ENCODE measurements around the gene SMC6.

The SMC6 gene, protein sequence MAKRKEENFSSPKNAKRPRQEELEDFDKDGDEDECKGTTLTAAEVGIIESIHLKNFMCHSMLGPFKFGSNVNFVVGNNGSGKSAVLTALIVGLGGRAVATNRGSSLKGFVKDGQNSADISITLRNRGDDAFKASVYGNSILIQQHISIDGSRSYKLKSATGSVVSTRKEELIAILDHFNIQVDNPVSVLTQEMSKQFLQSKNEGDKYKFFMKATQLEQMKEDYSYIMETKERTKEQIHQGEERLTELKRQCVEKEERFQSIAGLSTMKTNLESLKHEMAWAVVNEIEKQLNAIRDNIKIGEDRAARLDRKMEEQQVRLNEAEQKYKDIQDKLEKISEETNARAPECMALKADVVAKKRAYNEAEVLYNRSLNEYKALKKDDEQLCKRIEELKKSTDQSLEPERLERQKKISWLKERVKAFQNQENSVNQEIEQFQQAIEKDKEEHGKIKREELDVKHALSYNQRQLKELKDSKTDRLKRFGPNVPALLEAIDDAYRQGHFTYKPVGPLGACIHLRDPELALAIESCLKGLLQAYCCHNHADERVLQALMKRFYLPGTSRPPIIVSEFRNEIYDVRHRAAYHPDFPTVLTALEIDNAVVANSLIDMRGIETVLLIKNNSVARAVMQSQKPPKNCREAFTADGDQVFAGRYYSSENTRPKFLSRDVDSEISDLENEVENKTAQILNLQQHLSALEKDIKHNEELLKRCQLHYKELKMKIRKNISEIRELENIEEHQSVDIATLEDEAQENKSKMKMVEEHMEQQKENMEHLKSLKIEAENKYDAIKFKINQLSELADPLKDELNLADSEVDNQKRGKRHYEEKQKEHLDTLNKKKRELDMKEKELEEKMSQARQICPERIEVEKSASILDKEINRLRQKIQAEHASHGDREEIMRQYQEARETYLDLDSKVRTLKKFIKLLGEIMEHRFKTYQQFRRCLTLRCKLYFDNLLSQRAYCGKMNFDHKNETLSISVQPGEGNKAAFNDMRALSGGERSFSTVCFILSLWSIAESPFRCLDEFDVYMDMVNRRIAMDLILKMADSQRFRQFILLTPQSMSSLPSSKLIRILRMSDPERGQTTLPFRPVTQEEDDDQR

DNA sequence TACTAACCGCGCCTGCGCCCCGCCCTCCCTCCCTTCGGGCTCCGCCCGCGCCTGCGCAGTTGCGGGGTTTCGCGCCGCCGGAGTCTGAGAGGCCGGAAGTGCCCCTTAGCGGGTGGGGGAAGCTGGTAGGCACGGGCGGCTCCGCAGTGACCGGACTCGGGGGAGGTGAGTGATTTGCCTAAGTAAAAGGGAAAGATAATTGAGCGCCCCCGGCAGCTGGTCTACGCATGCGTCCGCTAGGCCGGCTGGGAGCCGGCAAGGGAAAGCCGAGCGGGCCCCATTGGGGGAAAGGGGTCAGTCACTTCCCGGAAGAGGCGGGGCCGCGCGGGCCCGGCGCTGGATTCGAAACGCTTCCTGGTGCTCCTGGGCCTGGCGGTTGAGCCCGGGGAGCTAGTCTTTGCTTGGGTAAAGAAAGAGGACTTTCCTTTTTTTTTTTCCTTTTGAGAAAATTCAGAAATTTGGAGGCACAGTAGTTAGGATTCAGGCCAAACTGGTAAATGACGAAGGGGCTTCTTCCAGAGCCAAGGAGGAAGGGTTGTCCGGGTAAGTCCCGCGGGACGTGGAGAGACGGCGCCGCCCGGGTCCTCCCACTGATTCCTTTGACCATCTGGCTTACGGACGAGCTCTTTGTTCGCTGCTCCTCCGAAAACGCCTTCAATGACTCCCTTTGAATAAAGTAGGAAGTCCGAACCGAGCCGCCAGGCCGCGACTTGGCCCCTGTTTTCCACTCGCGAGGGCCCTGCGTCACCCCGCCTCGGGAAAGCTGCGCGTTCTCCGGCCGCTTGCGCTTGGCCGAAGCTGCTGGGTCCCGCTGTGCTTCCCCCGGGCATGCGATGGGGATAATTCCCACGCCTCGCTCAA lies at the start of gene SMC6, which contains the start of gene GEN1:
Gene SMC6, minus strand, starts transcription at position 8 of the 861 bp plus-strand sequence. CDS start 7,864 bp downstream, outside the sequence.
Gene GEN1, plus strand, starts transcription at position 336 of the 861 bp plus-strand sequence. CDS start 5,806 bp downstream, outside the sequence.
- Histone ChIP-seq H3K27ac (ENCODE audit: low read length) (peak within 1 kb of the TSS; percentile 87), H3K4me1 (ENCODE audit: control insufficient read depth in 1 of 2, insufficient read depth in 2 of 2, low read length in 2 of 2) (peaks cover 0 to 16% of the 10 kb centered on the region in 2 donors), H3K4me3 (ENCODE audit: low read depth in 1 of 2, low read length in 2 of 2) (peak within 1 kb of the TSS; percentile 60 to 92), H3K27me3 (ENCODE audit: low read depth, low read length) (no peaks in the 10 kb centered on the region), H3K36me3 (ENCODE audit: control insufficient read depth in 1 of 2, insufficient read depth in 2 of 2, low read length in 2 of 2) (no peaks in the 10 kb centered on the region), H3K9me3 (ENCODE audit: control insufficient read depth in 1 of 2, low read length in 2 of 2) (no peaks in the 10 kb centered on the region)

DNA sequence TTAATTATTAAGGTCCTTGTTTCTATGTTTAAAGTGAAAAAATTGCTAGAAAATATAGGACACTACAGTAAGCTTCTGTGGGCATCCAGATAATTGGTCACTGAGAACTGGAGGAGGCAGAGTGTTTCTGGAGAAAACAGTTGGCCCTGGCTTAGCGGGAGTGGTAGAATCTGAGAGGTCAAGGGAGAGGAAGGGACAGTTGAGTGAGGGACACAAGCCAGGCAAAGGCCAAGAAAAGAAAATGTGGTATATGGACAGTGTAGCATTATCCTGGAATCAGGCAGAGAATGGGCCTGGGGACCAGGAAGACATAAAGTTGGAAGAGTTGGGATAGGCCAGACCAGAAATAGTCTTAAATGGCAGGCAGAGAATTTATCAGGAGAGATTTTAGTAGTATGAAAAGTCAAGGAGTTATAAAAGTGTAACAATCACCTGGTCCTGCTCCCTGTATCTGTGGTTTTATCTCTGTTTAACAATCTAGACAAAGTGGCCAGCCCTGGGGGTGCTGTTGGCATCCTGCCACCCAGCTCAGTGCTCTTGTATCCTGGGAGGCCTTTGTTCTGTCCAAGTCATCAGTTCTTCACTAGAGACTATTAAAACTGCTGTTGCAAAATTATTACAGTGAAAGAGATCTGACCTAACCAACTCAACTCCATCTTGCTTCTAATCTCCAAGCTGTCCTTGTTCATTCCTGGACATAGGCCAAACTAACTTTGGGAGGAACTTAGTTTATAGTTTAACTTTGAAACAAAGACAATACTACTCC lies 47.3 kb upstream of the SMC6 start:
- Histone ChIP-seq H3K27ac (ENCODE audit: low read length) (no peak overlapping the region), H3K4me1 (ENCODE audit: control insufficient read depth in 1 of 2, insufficient read depth in 2 of 2, low read length in 2 of 2) (no peaks in the 10 kb centered on the region), H3K36me3 (ENCODE audit: control insufficient read depth in 1 of 2, insufficient read depth in 2 of 2, low read length in 2 of 2) (no peaks in the 10 kb centered on the region), H3K27me3 (ENCODE audit: low read depth, low read length) (no peaks in the 10 kb centered on the region), H3K4me3 (ENCODE audit: low read depth in 1 of 2, low read length in 2 of 2) (no peak overlapping the region), H3K9me3 (ENCODE audit: control insufficient read depth in 1 of 2, low read length in 2 of 2) (no peaks in the 10 kb centered on the region)

DNA sequence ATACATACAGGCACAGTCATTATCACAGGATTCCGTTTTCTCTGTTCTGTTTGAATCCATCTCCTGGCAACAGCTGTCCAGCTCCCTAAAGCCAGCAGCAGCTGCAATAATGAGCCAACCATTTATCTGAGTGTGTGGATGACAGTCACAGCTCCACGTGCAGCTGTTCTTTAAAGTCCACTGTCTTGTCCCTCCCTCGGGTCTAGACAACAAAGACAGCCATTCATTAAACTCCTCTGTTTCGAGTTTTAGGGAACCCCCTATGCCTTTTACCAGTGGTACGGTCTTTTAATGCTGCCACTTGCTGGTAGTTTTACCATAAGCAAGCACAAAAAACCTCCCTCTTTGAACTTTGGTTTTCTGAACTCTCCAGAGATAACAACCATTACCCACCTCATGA lies 46.6 kb upstream of the SMC6 start:
- Histone ChIP-seq H3K4me3 (ENCODE audit: low read depth in 1 of 2, low read length in 2 of 2) (no peak overlapping the region), H3K27me3 (ENCODE audit: low read depth, low read length) (no peaks in the 10 kb centered on the region), H3K9me3 (ENCODE audit: control insufficient read depth in 1 of 2, low read length in 2 of 2) (no peaks in the 10 kb centered on the region), H3K4me1 (ENCODE audit: control insufficient read depth in 1 of 2, insufficient read depth in 2 of 2, low read length in 2 of 2) (no peaks in the 10 kb centered on the region), H3K36me3 (ENCODE audit: control insufficient read depth in 1 of 2, insufficient read depth in 2 of 2, low read length in 2 of 2) (no peaks in the 10 kb centered on the region), H3K27ac (ENCODE audit: low read length) (no peak overlapping the region)

DNA sequence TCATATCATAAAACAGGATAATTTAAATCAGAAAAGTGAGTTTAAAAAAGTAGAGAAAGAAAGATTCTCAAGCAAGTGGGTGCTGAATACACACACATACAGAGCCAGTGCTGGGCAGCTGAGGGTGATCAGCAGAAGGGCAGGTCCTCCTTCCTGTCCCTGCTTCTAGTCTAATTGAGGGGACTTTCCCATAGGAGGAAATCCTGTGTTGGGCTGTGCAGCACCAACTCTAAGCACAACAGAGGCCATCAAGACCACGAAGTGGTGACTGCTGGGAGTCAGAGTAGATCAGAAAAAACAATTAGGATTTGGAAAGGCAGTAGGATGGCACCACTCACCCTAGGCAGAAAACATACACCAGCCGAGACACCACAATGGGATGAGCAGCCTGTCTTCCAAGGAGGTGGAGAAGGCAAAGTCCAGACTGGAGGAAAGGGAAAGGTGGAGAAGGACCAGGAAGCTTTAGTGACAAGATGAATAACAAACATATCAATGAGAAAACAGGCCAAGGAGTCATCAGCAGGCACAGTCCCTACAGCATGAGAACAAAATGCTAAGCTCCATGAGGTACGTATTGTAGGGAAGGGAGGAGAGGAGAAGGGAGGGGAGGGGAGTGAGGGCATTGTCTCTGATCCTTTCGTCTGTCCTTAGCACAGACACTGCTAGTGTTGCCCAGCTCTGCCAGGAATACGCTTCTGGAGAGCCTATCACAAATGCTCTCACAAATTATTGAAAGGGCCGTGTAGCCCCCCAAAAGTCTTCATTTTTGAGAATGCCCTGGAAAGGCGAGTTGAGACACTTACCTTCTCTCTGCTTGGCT lies 45.9 kb upstream of the SMC6 start:
- Histone ChIP-seq H3K27ac (ENCODE audit: low read length) (no peak overlapping the region), H3K4me1 (ENCODE audit: control insufficient read depth in 1 of 2, insufficient read depth in 2 of 2, low read length in 2 of 2) (no peaks in the 10 kb centered on the region), H3K4me3 (ENCODE audit: low read depth in 1 of 2, low read length in 2 of 2) (no peak overlapping the region), H3K9me3 (ENCODE audit: control insufficient read depth in 1 of 2, low read length in 2 of 2) (no peaks in the 10 kb centered on the region), H3K27me3 (ENCODE audit: low read depth, low read length) (no peaks in the 10 kb centered on the region), H3K36me3 (ENCODE audit: control insufficient read depth in 1 of 2, insufficient read depth in 2 of 2, low read length in 2 of 2) (no peaks in the 10 kb centered on the region)

DNA sequence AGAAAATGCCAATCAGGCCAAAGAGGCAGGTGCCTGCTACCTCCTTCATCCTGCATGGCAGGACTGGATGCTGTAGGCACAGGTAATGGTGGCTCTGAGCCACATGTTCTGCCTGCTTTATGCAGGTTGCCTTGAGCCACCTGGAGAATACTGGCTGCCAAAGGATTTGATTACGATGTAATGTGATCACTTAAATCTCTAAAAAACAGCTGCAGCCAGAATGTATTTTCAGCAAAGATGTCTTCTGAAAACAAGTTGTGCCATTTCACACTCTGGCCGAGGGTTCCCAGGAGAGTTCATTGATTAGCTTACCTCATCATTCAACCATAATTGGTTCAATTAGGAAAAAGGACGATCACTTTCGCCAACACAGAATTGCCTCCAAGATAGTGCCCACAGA lies 44.7 kb upstream of the SMC6 start:
- H3K27ac ChIP-seq (ENCODE audit: low read length): no peak overlapping the region
- H3K9me3 ChIP-seq (ENCODE audit: control insufficient read depth in 1 of 2, low read length in 2 of 2): no peaks in the 10 kb centered on the region

DNA sequence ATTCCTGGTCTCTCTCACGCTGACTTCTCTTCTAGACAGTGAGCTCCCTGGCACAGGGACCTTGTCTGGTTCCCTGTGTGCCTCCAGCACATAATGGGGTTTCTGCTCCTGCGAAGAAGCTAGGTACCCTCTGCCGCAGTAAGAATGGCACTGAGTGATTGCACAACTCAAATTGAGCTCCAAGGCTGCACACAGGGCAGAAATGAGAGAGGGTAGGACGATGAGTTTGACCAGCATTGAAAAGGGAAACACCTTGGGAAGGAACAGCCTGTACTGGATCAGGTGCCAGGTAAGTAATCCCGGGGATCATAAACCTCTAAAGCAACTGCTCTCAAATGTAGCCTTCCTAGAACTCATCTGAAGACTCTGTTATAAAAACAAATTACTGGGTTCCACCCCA lies 41.7 kb upstream of the SMC6 start:
- H3K36me3 ChIP-seq (ENCODE audit: control insufficient read depth in 1 of 2, insufficient read depth in 2 of 2, low read length in 2 of 2): no peaks in the 10 kb centered on the region
- no peaks in the 10 kb centered on the region for H3K4me1 ChIP-seq (ENCODE audit: control insufficient read depth in 1 of 2, insufficient read depth in 2 of 2, low read length in 2 of 2)
- no peak overlapping the region for H3K4me3 ChIP-seq (ENCODE audit: low read depth in 1 of 2, low read length in 2 of 2)
- no peaks in the 10 kb centered on the region for H3K9me3 ChIP-seq (ENCODE audit: control insufficient read depth in 1 of 2, low read length in 2 of 2)
- no peaks in the 10 kb centered on the region for H3K27me3 ChIP-seq (ENCODE audit: low read depth, low read length)
- H3K27ac ChIP-seq (ENCODE audit: low read length): no peak overlapping the region

More for the DNA sequence above, 44.7 kb upstream of the SMC6 start:
- H3K36me3 ChIP-seq (ENCODE audit: control insufficient read depth in 1 of 2, insufficient read depth in 2 of 2, low read length in 2 of 2): no peaks in the 10 kb centered on the region
- no peaks in the 10 kb centered on the region for H3K4me1 ChIP-seq (ENCODE audit: control insufficient read depth in 1 of 2, insufficient read depth in 2 of 2, low read length in 2 of 2)
- H3K4me3 ChIP-seq (ENCODE audit: low read depth in 1 of 2, low read length in 2 of 2): no peak overlapping the region
- no peaks in the 10 kb centered on the region for H3K27me3 ChIP-seq (ENCODE audit: low read depth, low read length)

DNA sequence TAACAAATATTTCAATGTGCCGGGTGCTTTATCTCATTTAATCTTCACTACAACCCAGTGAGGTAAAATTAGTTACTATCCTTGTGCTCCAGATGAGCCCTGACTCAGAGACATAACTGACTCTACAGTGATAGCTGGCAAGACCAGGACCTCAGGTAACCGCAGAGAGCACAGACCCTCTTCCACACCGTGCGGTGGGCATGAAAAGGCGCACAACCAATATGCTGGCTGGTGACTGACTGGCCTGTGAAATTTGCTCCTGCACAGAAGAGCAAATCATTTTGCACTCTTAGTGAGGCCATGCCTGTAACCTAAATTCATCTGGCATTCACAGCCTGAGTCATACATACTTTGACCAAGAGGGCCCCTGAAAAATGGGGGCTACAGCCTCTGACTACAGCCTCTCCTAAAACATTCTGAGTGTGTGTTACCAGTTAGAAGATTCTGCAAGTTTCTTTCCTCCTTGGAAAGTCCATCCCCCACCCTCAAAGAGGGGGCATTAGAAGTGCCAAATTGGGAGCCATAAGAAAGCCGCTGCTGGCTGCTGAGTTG lies 40.3 kb upstream of the SMC6 start:
- Histone ChIP-seq H3K36me3 (ENCODE audit: control insufficient read depth in 1 of 2, insufficient read depth in 2 of 2, low read length in 2 of 2) (no peaks in the 10 kb centered on the region), H3K4me1 (ENCODE audit: control insufficient read depth in 1 of 2, insufficient read depth in 2 of 2, low read length in 2 of 2) (no peaks in the 10 kb centered on the region), H3K27me3 (ENCODE audit: low read depth, low read length) (no peaks in the 10 kb centered on the region), H3K27ac (ENCODE audit: low read length) (no peak overlapping the region), H3K4me3 (ENCODE audit: low read depth in 1 of 2, low read length in 2 of 2) (no peak overlapping the region), H3K9me3 (ENCODE audit: control insufficient read depth in 1 of 2, low read length in 2 of 2) (no peaks in the 10 kb centered on the region)

DNA sequence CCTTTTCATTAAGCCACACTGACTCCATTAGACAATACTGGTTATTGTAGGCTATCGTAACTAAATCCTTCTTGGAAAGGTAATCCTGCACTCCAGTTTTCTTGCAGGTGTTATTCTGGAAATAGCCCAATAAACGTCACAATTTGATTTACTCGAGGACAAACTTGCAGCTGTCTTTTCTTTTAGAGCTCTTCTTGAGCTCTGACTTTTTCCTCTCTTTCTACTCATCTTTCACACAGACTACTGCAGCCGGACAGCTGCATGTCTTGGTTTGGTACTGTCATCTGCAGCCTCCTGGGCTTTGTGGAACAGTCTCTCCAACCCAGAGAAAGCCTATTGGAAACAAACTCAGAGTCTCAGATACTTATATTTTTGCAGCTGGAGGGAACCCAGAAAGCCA lies 39.7 kb upstream of the SMC6 start:
- Histone ChIP-seq H3K27me3 (ENCODE audit: low read depth, low read length) (no peaks in the 10 kb centered on the region), H3K36me3 (ENCODE audit: control insufficient read depth in 1 of 2, insufficient read depth in 2 of 2, low read length in 2 of 2) (no peaks in the 10 kb centered on the region), H3K4me1 (ENCODE audit: control insufficient read depth in 1 of 2, insufficient read depth in 2 of 2, low read length in 2 of 2) (no peaks in the 10 kb centered on the region), H3K27ac (ENCODE audit: low read length) (no peak overlapping the region), H3K9me3 (ENCODE audit: control insufficient read depth in 1 of 2, low read length in 2 of 2) (no peaks in the 10 kb centered on the region), H3K4me3 (ENCODE audit: low read depth in 1 of 2, low read length in 2 of 2) (no peak overlapping the region)

DNA sequence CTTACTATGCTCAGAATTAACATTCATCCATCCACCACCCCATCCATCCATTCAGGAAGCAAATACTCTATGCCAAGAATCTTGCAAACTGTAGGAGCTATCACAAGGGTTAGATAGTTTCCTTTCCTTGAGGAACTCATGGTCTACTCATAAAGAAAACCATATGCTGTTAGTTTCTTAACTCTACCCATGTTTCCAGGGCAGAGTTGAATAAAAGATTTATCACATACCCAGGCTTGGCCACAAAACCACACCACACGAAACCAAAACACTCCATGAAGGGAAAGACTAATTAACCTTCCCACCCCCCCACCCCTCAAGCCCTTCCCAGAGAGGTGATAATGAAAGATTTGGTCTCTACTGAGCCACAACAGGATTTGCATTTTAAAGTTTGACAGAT lies 38.9 kb upstream of the SMC6 start:
- no peaks in the 10 kb centered on the region for H3K9me3 ChIP-seq (ENCODE audit: control insufficient read depth in 1 of 2, low read length in 2 of 2)
- no peaks in the 10 kb centered on the region for H3K27me3 ChIP-seq (ENCODE audit: low read depth, low read length)
- no peak overlapping the region for H3K4me3 ChIP-seq (ENCODE audit: low read depth in 1 of 2, low read length in 2 of 2)
- no peaks in the 10 kb centered on the region for H3K36me3 ChIP-seq (ENCODE audit: control insufficient read depth in 1 of 2, insufficient read depth in 2 of 2, low read length in 2 of 2)
- no peak overlapping the region for H3K27ac ChIP-seq (ENCODE audit: low read length)
- no peaks in the 10 kb centered on the region for H3K4me1 ChIP-seq (ENCODE audit: control insufficient read depth in 1 of 2, insufficient read depth in 2 of 2, low read length in 2 of 2)
